ENCODE data around the gene EPN1. TPM values are rescaled to one million over a fixed set of nuclear protein-coding genes. Genes with fewer than 3 reads are reported as not detected.

The EPN1 gene
- total and polyA plus RNA-seq, 4 donors = 18.6 to 117 (median 77.8) TPM

- TF ChIP-seq REST (IDR thresholded peaks at IDR 0.05) (no peak), YY1 (IDR thresholded peaks at IDR 0.05) (no peak), SP1 (IDR thresholded peaks at IDR 0.05) (no peak), GABPA (IDR thresholded peaks at IDR 0.05 in 1 of 2, conservative IDR thresholded peaks at IDR 0.05 in 1 of 2) (no peak), FOXA1 (IDR thresholded peaks at IDR 0.05) (no peak)
Observed at GRCh38 chr19:55686311-55687050, 11.5 kb downstream of the EPN1 start (continued).

GRCh38 chr19:55687281-55688201 is 12.5 kb downstream of the EPN1 start:
- Histone ChIP-seq H3K9me3 (ENCODE audit: control insufficient read depth in 4 of 4, low read length in 3 of 4) (no peaks in the 10 kb centered on the region), H3K27me3 (ENCODE audit: control insufficient read depth in 4 of 4, insufficient read depth in 4 of 4, low read length in 3 of 4) (no peaks in the 10 kb centered on the region), H3K4me1 (ENCODE audit: control insufficient read depth in 4 of 4, insufficient read depth in 4 of 4, low read length in 3 of 4) (peaks cover 4 to 34% (median 24%) of the 10 kb centered on the region in 4 donors), H3K9ac (ENCODE audit: low read depth in 1 of 2, low read length in 2 of 2) (no peak overlapping the region), H3K36me3 (ENCODE audit: control insufficient read depth in 4 of 4, insufficient read depth in 3 of 4, low read depth in 1 of 4, low read length in 3 of 4) (peaks cover 6 to 57% (median 18%) of the 10 kb centered on the region in 4 donors), H3K27ac (ENCODE audit: low read depth in 1 of 2, low read length in 2 of 2) (no peak overlapping the region), H3K4me3 (ENCODE audit: low read depth in 1 of 3, low read length in 3 of 3) (no peak overlapping the region)
- DNase-seq (ENCODE audit: low spot score) = no peak
- 86% methylated on average over 22 of the region's 22 CpGs for WGBS
- no peak for TF ChIP-seq FOXA2 (IDR thresholded peaks at IDR 0.05)
- no peak for TF ChIP-seq CTCF (IDR thresholded peaks at IDR 0.05; ENCODE audit: low read depth, low read length, missing input control)
- TF ChIP-seq ATF3 (IDR thresholded peaks at IDR 0.05) = no peak
- TF ChIP-seq NR2F2 (IDR thresholded peaks at IDR 0.05) = no peak
- no peak for TF ChIP-seq MAX (IDR thresholded peaks at IDR 0.05)

All from liver (tissue), 9 donors.